Measurements from ENCODE around the gene TRMT10C.

GRCh38 chr3:101530686-101531047 lies 31.0 kb upstream of the TRMT10C start:
- TF ChIP-seq, protein P1, sequence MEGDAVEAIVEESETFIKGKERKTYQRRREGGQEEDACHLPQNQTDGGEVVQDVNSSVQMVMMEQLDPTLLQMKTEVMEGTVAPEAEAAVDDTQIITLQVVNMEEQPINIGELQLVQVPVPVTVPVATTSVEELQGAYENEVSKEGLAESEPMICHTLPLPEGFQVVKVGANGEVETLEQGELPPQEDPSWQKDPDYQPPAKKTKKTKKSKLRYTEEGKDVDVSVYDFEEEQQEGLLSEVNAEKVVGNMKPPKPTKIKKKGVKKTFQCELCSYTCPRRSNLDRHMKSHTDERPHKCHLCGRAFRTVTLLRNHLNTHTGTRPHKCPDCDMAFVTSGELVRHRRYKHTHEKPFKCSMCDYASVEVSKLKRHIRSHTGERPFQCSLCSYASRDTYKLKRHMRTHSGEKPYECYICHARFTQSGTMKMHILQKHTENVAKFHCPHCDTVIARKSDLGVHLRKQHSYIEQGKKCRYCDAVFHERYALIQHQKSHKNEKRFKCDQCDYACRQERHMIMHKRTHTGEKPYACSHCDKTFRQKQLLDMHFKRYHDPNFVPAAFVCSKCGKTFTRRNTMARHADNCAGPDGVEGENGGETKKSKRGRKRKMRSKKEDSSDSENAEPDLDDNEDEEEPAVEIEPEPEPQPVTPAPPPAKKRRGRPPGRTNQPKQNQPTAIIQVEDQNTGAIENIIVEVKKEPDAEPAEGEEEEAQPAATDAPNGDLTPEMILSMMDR (IDR thresholded peaks at IDR 0.05), result no peak
- no peak for TF ChIP-seq EP300 (IDR thresholded peaks at IDR 0.05)

Data from esophagus muscularis mucosa (tissue), 3 donors.